Common myeloid progenitor, CD34-positive (primary cell): ENCODE results near the gene PICALM.

Experiments used
- CTCF ChIA-PET: fragments of 350-600 bp; sonication (Branson Sonifier 250); formaldehyde crosslinking; loops from one replicate; lab custom pipeline; 2021; ENCODE audit warnings: antibody characterized with exemption; lab: Charles Lee
- POLR2A ChIA-PET: fragments of 350-600 bp; sonication (Branson Sonifier 250); formaldehyde crosslinking; loops from one replicate; lab custom pipeline; 2021; ENCODE audit warnings: antibody characterized with exemption; lab: Charles Lee
- DNase-seq, 3 donors: peaks; one replicate each; pipeline versions ENCODE4 v3.0.0 to v3.0.0-alpha.2; 2013
- H3K27ac ChIP-seq, 2 experiments: 1 replicate in 1 of 2; 2 replicates in 1 of 2; pipeline ENCODE4 v1.7.0; 2013; ENCODE audit warnings: inconsistent platforms in 2 of 2, low read length in 2 of 2, mild to moderate bottlenecking in 2 of 2, low read depth in 1 of 2, moderate library complexity in 1 of 2; ENCODE audit not compliant: severe bottlenecking in 2 of 2, insufficient read depth in 1 of 2, poor library complexity in 1 of 2
- H3K27me3 ChIP-seq, 5 experiments: replicated peaks in 2 of 5; 1 replicate in 3 of 5; 2 replicates in 2 of 5; pipeline versions ENCODE4 v1.6.1 to v1.7.0; 2013; ENCODE audit warnings: low read length in 4 of 5, mild to moderate bottlenecking in 2 of 5, moderate library complexity in 2 of 5, inconsistent platforms in 1 of 5; ENCODE audit not compliant: insufficient read depth in 5 of 5, control insufficient read depth in 4 of 5
- H3K36me3 ChIP-seq, 4 experiments: 1 replicate in 2 of 4; 2 replicates in 2 of 4; pipeline versions ENCODE4 v1.6.1 to v1.7.0; 2013; ENCODE audit warnings: low read length in 3 of 4, control low read depth in 1 of 4, mild to moderate bottlenecking in 1 of 4; ENCODE audit not compliant: control insufficient read depth in 4 of 4, insufficient read depth in 4 of 4
- H3K4me1 ChIP-seq, 4 experiments: 1 replicate in 3 of 4; 2 replicates in 1 of 4; pipeline versions ENCODE4 v1.6.1 to v1.7.1; 2013; ENCODE audit warnings: low read length in 3 of 4, mild to moderate bottlenecking in 3 of 4, control low read depth in 1 of 4, inconsistent platforms in 1 of 4, moderate library complexity in 1 of 4; ENCODE audit not compliant: control insufficient read depth in 4 of 4, insufficient read depth in 4 of 4; ENCODE audit errors: control extremely low read depth in 1 of 4
- H3K4me3 ChIP-seq, 7 experiments: 1 replicate in 4 of 7; 2 replicates in 3 of 7; pipeline versions ENCODE4 v1.5.1 to v1.7.0; 2013; ENCODE audit warnings: mild to moderate bottlenecking in 7 of 7, low read length in 6 of 7, moderate library complexity in 6 of 7, inconsistent platforms in 2 of 7, low read depth in 2 of 7, control low read depth in 1 of 7; ENCODE audit not compliant: insufficient read depth in 4 of 7, control insufficient read depth in 1 of 7; ENCODE audit errors: extremely low read depth in 1 of 7
- H3K9me3 ChIP-seq, 5 experiments: 1 replicate in 4 of 5; 2 replicates in 1 of 5; pipeline versions ENCODE4 v1.6.1 to v1.7.1; 2013; ENCODE audit warnings: low read length in 4 of 5, mild to moderate bottlenecking in 2 of 5, inconsistent platforms in 1 of 5, low read depth in 1 of 5, moderate library complexity in 1 of 5; ENCODE audit not compliant: control insufficient read depth in 4 of 5, insufficient read depth in 2 of 5; ENCODE audit errors: control extremely low read depth in 1 of 5
- WGBS: methylation state at CpG from one replicate; pipeline ENCODE4 v1.1.5; 2013; ENCODE audit not compliant: insufficient coverage; 5-methylcytosine and 5-hydroxymethylcytosine counted together

The PICALM gene

GRCh38 chr11:86069408-86070101 lies 671 bp upstream of the PICALM start:
- H3K4me1 ChIP-seq, result peaks cover 14 to 35% (median 27%) of the 10 kb centered on the region in 4 experiments
- H3K36me3 ChIP-seq, result no peaks in the 10 kb centered on the region
- ChIA-PET CTCF (interaction anchor here (0.5 to 2.7 kb wide), 18 partner anchors 17 to 182 kb away, joined by 3 to 14 read pairs (median 4); no protein-coding TSS in a partner anchor), POLR2A (interaction anchor here (0.8 to 1.0 kb wide), 4 partner anchors 74 to 133 kb away, joined by 3 to 5 read pairs (median 4); no protein-coding TSS in a partner anchor)
- DNase-seq, result no peak
- no peaks in the 10 kb centered on the region for H3K9me3 ChIP-seq
- H3K4me3 ChIP-seq, result peak overlapping the region in 5 of 7 experiments; percentile 20 to 56 (median 50)
- 0% methylated on average over 10 of the region's 14 CpGs for WGBS
- H3K27me3 ChIP-seq, result no peaks in the 10 kb centered on the region
- H3K27ac ChIP-seq, result peak overlapping the region; percentile 67 to 96

GRCh38 chr11:86068138-86068871 lies 579 bp downstream of the PICALM start:
- Histone ChIP-seq H3K27me3 (no peaks in the 10 kb centered on the region), H3K9me3 (no peaks in the 10 kb centered on the region), H3K36me3 (no peaks in the 10 kb centered on the region), H3K4me3 (peak overlapping the region; percentile 86 to 100 (median 97)), H3K27ac (peak overlapping the region; percentile 88 to 96), H3K4me1 (peaks cover 16 to 46% (median 36%) of the 10 kb centered on the region in 4 experiments)
- POLR2A ChIA-PET, result interaction anchor here (0.7 to 1.4 kb wide), 5 partner anchors 38 to 135 kb away, joined by 3 to 5 read pairs (median 4); no protein-coding TSS in a partner anchor
- CTCF ChIA-PET, result interaction anchor here (0.7 to 2.7 kb wide), 25 partner anchors 10 to 153 kb away, joined by 3 to 14 read pairs (median 5); no protein-coding TSS in a partner anchor
- DNase-seq, result peak in 2 of 3 donors; percentile 50 to 59
- WGBS, result under 1% methylated on average over 36 of the region's 47 CpGs

DNA sequence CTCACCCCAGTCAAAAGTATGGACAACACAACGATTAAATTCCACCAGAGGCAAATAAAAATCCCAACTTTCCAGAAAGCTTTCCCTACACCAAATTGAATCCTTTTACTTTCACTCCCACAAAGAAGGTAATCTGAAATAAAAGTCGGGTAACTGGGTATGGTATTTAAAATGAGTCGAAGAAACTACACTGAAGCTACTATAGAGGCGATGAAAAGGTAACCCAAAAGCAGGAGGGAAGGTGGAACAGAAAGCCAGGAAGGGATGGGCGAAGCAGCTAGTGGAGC lies 1.1 kb downstream of the PICALM start:
- WGBS, result 0% methylated on average over 2 of the region's 5 CpGs
- Histone ChIP-seq H3K27ac (peak overlapping the region; percentile 88 to 96), H3K27me3 (no peaks in the 10 kb centered on the region), H3K4me3 (peak overlapping the region; percentile 86 to 100 (median 97)), H3K4me1 (peaks cover 16 to 51% (median 39%) of the 10 kb centered on the region in 4 experiments), H3K9me3 (no peaks in the 10 kb centered on the region), H3K36me3 (no peaks in the 10 kb centered on the region)
- CTCF ChIA-PET, result interaction anchor here (0.6 to 2.7 kb wide), 21 partner anchors 9 to 148 kb away, joined by 3 to 14 read pairs (median 5); no protein-coding TSS in a partner anchor
- DNase-seq, result no peak
- POLR2A ChIA-PET, result interaction anchor here (0.7 to 1.4 kb wide), 5 partner anchors 39 to 135 kb away, joined by 3 to 4 read pairs (median 3); no protein-coding TSS in a partner anchor

DNA sequence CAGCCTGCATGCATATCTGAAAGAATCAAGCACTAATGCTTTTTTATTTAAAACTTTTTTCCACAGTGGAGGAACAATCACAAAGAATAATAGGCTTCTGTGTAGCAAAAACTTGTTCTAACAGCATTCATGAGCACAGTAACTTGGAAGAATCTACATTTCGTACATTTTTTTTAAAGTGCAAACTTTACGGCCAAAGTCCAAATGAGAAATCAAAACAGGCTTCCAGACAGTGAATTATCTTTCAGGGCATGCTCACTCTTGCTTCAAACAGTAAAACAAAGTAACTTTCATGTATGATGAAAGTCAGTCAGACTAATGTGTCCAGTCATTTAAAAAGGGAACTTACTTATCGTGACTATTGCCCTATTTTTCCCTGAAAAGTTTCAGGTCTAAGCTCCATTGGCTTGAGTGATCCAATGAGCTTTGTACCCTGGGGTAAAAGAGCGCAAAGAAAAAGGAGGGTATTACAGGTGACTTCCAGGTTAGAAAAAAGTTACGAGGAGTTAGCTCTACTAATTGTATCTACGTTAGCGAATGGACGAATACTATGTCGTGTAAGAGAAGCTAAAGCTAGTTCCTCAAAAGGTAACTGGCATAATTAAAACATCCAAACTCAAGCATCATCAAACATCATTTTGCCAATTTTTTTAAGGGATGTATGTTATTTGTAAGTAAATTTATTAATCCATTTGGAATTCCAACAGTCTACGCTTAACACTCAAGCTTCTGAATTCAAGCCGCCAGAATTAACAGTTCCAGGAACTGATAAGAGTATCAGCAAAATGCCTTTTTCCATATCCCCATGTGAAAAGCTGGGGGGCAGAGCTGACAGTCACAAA lies 1.7 kb downstream of the PICALM start:
- peak in 2 of 3 donors; percentile 69 to 73 for DNase-seq
- CTCF ChIA-PET, result interaction anchor here (0.6 to 2.7 kb wide), 21 partner anchors 8 to 149 kb away, joined by 3 to 14 read pairs (median 5); no protein-coding TSS in a partner anchor
- POLR2A ChIA-PET, result interaction anchor here (0.7 to 1.4 kb wide), 5 partner anchors 39 to 136 kb away, joined by 3 to 4 read pairs (median 3); no protein-coding TSS in a partner anchor
- WGBS, result 4% methylated on average over 5 of the region's 11 CpGs
- Histone ChIP-seq H3K27me3 (no peaks in the 10 kb centered on the region), H3K4me1 (peaks cover 19 to 57% (median 42%) of the 10 kb centered on the region in 4 experiments), H3K4me3 (peak overlapping the region in 6 of 7 experiments; percentile 95 to 100 (median 97)), H3K9me3 (no peaks in the 10 kb centered on the region), H3K27ac (peak overlapping the region; percentile 88 to 96), H3K36me3 (no peaks in the 10 kb centered on the region)

GRCh38 chr11:86066657-86067008 lies 2.3 kb downstream of the PICALM start:
- POLR2A ChIA-PET, result no interaction called here
- CTCF ChIA-PET, result interaction anchor here (0.7 to 1.6 kb wide), 6 partner anchors 21 to 149 kb away, joined by 3 to 6 read pairs (median 5); no protein-coding TSS in a partner anchor
- DNase-seq, result no peak
- no peaks in the 10 kb centered on the region for H3K27me3 ChIP-seq
- H3K36me3 ChIP-seq, result no peaks in the 10 kb centered on the region
- H3K4me3 ChIP-seq, result peak overlapping the region in 6 of 7 experiments; percentile 95 to 100 (median 97)
- peaks cover 19 to 61% (median 44%) of the 10 kb centered on the region in 4 experiments for H3K4me1 ChIP-seq
- H3K27ac ChIP-seq, result peak overlapping the region; percentile 88 to 96
- H3K9me3 ChIP-seq, result no peaks in the 10 kb centered on the region
- WGBS, result 0% methylated on average over 1 of the region's 5 CpGs

DNA sequence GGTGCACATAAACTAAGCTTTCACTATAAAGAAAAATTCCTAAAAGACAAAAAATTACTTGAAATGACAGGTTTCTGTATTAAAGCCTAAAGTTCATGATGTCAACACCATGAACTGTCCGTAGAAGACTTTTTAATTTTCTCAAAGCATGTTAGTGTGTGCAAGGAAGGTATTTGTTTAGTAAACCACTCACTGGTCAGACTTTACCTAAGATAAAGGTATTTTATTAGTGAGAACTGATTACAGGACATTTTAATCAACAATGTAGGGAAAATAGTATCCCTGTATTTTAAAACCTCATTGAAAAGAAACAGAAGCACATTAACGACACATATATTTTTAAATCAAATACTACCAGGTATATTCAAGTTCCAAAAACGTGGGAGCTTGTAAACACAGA lies 2.9 kb downstream of the PICALM start:
- H3K4me1 ChIP-seq, result peaks cover 19 to 62% (median 45%) of the 10 kb centered on the region in 4 experiments
- WGBS, result no CpG with 5 or more reads among the region's 3 CpGs
- H3K36me3 ChIP-seq, result no peaks in the 10 kb centered on the region
- H3K27ac ChIP-seq, result peak overlapping the region; percentile 88 to 96
- H3K27me3 ChIP-seq, result no peaks in the 10 kb centered on the region
- peak overlapping the region in 6 of 7 experiments; percentile 95 to 100 (median 97) for H3K4me3 ChIP-seq
- ChIA-PET CTCF (interaction anchor here (0.7 to 1.5 kb wide), 3 partner anchors 95 to 155 kb away, joined by 3 read pairs; no protein-coding TSS in a partner anchor), POLR2A (no interaction called here)
- peaks cover 0 to 2% (median 0%) of the 10 kb centered on the region in 5 experiments for H3K9me3 ChIP-seq
- no peak for DNase-seq
